HG03432 (cell line): ENCODE results near the gene DDX46.
A peak's percentile ranks its signal among the peaks of the same experiment; 100 is the strongest.
"Not testable (repeated sequence)": the region's sequence is repeated elsewhere in the genome, so short reads cannot be mapped to it uniquely, and the experiment has no call there.

Experiments
- ATAC-seq: cut with Tn5 transposase; IDR thresholded peaks from one replicate; pipeline ENCODE4 v1.9.1; 2021; ENCODE audit warnings: mild to moderate bottlenecking, moderate library complexity; ENCODE audit not compliant: unreplicated experiment

The DDX46 gene

DNA sequence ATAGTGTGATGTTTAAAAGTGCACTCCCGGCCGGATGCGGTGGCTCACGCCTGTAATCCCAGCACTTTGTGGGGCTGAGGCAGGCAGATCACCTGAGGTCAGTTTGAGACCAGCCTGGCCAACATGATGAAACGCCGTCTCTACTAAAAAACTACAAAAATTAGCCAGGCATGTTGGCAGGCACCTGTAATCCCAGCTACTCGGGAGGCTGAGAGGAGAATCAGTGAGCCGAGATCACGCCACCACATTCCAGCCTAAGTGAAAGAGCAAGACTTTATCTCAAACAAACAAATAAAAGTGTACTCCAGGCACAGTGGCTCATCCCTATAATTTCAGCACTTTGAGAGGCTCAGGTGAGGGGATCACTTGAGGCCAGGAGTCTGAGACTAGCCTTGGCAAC is 79.8 kb downstream of the DDX46 start:
- not testable (repeated sequence) for ATAC-seq

DNA sequence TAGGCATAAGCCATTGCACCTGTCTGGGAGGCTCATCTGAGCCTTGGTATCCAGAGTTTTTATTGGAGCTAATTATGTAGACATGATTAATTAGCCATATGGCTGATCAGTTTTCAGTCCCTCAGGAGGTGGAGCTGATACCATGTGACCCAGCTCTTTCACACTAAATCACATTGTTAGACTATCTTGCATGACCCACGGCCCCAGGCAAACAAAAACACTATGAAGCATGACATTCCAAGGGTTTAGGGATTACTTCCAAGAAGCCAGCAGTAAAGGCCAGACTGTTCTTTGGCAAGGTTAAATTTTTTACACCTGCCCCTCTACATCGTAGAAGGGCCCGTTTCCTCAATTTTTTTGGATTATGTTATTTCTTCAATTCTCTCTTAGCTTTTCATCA is 82.2 kb downstream of the DDX46 start:
- ATAC-seq = no peak

DNA sequence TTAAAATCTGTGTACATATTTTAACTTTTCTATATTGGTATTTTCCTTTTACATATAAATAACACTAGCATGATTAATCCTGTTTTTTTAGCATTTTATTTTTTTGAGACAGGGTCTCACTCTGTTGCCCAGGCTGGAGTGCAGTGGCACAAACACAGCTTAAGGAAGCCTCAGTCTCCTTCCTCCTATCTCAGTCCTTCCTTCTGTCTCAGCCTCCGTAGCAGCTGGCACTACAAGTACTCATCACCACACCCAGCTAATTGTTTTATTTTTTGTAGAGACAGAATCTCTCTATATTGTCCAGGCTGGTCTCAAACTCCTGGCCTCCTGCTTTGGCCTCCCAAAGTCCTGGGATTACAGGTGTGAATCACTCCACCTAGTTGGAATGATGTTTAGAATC is 85.7 kb downstream of the DDX46 start:
- no peak for ATAC-seq

DNA sequence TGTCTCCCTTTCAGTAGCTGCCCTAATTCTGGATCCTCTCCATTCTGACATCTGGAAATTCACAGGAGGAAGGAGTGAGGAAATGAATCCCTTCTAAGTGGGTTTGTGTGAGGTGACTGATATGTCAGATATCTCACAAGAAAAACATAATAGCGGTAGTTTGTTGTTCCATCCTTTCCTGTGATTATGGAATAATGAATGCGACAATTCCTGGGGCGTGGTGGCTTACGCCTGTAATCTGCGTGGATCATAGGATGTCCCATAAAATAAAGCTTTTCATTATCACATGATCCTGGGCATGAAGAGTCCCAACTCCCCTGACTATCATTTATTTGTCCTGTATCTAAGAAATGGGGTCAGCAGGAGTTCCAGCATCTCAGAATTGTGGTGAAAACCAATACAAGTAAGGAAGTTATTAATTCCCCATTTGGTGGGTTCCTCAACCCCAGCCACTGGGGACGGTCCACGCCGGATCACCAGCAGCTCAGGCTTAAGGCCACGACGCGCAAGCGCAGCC is 86.8 kb downstream of the DDX46 start:
- no peak for ATAC-seq

DNA sequence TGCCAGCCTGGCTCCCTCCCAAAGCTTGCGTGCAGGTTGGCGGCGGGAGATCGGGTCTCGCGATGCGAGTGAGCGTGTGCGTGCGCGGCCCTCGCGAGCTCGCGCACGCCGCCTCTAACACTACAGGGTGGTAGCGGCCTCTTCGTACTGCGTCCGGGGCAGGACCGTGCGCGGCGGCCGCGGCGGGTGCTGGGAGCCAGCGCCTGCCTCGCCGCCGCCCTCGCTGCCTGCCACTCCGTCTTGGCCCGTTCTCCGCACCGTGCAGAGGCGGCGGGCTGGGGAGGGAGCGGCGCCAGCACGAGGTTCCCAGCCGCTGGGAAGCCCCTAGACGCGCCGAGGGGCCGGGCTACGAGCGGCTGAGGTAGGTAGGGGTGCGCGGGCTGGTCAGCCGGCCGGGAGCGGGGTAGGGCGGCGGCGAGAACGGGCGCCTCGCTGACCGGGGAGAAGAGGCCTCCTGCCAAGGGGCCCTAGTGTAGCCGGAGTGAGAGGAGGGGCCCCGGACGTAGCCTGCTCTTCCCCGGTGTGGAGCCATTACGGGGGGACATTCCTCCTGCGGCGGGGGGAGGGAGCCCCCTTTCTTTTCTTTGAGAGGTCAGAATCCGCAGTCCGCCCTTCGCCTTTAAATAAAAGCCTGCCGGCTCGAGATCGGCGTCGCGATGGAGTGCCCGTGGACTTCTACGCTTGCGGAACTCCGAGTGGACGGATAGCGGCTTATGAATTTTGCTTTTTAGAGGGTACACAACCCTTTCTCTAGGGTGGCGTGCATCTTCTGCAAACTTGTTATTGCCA is 87.5 kb downstream of the DDX46 start, which contains the start of gene C5orf24:
TSS of gene C5orf24 (plus strand) at position 117 of the 789 bp plus-strand sequence. CDS start 8,933 bp downstream, outside the sequence.
- peak; percentile 97 for ATAC-seq

DNA sequence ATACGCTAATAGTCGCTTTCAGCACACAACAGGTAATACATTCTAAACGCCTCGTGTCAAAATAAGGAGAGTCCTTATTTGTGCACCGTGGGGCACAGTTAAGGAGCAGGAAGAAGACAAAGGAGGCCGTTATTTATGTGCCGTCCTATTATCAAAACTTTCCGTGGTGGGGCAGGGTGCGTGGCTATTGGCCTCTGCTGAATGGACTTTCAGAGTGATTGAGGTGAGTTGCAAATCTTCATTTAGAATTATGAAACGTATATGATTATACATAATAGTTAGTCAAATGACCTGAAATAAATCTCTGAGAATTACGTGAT is 88.0 kb downstream of the DDX46 start:
- ATAC-seq = no peak

DNA sequence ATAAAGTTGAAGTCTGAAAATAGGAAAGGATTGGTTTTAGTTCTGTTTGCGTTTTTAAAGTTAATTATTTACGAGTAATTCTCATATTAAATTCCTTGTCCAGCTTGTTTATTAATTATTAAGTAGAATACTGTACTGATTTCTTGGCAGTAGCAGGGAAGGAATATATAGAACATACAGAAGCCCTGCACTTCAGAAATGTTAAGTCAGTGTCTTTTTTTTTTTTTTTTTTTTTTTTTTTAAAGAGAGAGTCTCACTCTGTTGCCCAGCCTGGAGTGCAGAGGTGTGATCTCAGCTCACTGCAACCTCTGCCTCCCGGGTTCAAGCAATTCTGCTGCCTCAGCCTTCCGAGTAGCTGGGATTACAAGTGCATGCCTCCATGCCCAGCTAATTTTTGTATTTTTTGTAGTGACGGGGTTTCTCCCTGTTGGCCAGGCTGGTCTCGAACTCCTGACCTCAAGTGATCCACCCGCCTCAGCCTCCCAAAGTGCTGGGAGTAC is 90.9 kb downstream of the DDX46 start:
- not testable (repeated sequence) for ATAC-seq

DNA sequence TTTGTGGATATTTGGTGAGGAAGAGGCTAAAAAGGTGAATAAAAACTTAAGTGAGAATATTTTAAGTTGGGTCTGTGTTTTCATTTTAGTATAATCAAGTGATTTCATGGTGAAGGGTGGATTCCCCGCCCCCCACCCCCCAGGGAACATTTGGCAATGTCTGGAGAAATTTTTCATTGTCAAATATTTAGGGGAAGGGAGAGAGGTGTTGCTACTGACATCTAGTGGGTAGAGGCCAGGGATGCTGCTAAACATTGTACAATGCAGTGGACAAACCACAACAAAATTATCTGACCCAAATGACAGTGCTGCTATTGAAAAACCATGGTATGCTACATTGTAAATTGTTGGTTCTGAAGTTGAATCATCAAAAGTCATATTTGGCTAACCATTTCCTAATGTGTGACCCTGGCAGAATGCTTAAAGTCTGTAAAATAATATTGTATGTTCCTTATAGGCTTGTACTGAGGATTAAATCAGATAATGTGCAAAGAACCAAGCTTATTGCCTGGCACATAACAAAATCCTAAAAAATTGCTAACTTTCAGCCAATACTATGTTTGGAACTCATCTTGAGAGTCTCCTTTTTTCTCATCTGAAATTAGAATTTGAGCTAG is 92.8 kb downstream of the DDX46 start:
- no peak for ATAC-seq

DNA sequence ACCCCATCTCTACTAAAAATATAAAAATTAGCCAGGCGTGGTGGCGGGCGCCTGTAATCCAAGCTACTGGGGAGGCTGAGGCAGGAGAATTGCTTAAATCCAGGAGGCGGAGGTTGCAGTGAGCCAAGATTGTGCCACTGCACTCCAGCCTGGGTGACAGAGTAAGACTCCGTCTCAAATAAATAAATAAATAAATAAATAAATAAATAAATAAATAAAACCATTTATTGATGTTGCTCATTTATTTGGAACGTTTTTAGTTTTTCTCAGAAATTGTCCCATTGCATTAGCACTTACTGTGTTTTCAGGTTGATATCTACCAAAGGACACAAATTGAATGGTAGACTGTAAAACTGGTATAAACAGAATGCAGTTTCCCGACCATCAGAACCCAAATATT is 97.9 kb downstream of the DDX46 start:
- not testable (repeated sequence) for ATAC-seq

DNA sequence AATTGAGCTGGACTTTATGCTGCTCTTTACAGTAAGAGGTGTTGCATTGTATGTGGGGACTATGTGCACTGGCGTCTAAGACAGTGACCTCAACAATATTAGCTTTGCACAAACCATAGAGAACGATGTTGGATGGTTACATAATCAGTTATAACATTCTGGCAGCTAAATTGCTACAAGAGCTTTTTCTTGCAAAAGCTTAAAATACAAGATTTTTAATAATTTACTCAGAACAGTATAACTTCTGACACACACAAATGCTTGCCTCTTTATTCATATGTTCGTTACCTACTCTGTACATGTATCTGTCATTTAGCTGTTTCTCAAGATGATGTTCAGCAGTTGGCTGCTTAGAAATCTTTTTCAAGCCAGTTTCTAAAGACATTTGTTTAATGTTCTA is 98.8 kb downstream of the DDX46 start:
- no peak for ATAC-seq

DNA sequence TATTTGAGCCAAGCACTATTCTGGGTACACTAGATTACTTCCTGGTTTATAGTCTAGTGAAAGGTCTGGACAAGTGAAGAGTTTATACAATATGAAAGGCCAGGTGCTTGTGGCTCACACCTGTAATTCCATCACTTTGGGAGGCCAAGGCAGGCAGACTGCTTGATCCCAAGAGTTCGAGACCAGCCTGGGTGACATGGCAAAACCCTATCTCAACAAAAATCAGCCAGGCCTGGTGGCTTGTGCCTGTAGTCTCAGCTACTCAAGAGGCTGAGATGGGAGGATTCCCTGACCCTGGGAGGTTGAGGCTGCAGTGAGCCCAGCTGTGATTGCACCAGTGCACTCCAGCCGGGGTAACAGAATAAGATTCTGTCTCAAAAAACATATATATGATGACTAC is 106.1 kb downstream of the DDX46 start:
- ATAC-seq = no peak

DNA sequence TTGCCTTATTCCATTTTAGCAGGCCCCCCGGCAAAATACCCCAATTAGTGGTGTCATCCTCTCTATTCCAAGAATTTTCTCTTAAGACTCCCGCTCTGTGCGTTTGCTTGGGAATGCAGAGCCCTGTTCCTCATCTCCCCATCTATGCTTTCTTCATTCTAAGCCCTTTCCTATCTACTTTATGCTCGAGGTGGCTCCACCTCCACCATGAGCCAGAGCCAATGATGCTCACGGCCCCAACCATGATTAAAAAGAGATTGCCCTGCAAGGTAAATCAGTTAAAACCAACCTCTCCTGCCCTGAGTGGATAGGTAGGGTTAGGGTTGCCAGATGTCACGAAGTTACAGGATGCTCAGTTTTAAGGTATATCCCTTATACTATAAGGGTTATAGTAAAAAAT is 114.9 kb downstream of the DDX46 start:
- no peak for ATAC-seq

DNA sequence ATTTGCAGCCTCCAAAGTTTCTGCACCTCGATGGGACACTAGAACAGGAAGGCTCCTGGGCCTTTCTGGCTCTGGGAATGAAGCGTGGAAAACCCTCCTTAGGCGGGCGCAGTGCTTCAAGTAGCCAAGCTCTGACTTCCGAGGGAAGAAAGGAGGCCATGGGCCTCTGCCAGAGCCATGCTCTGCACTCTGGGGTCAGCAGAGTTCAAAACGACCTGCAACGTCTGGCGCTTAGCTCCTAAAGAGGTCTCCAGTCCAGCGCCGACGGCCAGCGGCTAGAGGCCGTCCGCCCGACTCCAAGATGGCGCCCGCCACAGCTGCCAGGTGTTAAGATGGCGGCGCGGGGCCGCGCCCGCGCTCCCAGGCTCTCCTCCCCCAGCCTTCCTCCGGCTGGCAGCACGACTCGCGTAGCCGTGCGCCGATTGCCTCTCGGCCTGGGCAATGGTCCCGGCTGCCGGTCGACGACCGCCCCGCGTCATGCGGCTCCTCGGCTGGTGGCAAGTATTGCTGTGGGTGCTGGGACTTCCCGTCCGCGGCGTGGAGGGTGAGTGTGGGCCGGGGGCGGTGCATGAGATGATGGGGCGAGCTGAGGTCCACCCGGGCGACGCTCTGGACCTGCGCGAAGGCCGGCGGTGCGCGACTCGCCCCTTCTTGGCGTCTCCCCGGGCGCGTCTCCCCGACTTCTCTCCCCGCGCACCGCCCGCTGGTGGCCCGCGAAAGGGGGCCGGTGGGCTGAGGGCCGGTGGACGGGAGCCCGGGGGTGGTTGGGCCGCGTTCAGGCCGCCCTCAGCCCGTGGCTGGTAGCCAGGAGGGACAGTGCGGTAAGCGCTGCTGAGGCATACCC is 115.6 kb downstream of the DDX46 start, which contains the start of gene TXNDC15:
TSS of gene TXNDC15 (plus strand) at position 385 of the 844 bp plus-strand sequence. CDS start at position 442, 57 bp downstream.
- peak; percentile 90 for ATAC-seq

DNA sequence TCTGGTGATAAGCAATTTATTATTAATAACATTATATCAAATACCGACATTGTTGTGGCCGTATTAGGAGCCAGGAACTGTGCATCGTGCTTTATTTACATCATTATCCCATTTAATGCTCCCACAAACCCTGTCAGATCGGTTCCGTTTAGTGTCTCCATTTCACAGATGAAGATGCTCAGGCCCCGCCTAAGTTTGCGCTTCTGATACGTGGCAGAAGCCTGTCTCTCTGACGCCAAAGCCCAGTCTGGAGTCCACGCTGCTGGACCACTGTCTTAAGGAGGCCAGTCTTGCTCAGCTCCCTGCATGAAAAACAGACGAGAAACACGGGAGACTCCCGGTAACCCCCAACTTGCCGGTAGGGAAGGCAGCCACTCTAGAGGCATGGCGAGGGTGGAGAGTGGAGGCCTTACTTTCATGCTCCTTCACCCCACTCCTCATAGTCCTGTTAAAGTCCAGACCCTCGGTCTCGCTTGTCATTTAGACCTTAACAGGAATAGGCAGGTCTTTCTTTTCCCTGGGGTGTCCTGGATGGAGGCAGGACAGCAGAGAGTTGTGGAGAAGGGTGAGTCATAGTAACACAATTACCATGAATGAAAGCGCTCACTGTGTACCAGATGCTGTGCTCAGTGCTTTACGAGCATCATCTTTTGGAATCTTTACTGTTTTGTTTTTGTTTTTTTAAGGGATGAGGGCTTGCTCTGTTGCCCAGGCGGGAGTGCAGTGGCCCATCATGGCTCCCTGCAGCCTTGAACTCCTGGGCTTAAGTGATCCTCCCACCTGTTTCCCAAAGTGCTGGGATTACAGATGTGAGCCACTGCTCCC is 116.5 kb downstream of the DDX46 start:
- ATAC-seq = peak; percentile 30

DNA sequence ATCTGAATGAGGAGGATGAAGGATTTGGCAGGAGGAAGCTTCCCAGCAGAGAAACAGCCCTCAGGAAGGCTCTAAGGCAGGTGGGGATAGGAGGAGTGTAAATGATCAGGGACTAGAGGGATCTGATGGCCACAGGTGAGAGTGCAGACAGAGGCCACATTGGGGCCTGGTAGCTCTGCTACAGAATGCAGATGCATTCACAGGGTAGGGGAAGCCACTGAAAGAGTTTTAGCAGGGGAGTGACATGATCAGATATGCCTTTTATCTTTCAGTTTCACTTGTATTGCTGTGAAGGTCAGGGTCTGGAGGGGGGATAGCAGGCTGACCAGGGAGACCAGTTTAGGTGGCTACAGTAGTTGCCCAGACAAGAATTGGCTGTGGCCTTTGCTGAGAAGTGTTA is 118.6 kb downstream of the DDX46 start:
- ATAC-seq = peak; percentile 34

DNA sequence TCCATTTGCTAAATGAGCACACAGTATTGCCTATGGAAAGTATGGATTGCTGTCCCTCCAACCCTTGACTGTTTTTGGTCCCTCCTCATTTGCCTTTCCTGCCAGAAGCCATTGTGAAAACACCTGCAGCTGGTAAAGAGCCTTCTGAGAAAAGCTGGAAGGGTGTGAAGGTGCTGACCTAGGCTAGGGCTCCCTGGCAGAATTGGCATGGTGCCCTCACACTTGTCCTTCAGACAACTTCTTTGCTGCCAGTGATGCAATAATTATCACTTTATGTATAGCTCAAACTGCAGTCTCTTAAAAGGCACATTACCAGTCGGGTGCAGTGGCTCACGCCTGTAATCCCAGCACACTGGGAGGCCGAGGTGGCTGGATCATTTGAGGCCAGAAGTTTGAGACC is 119.8 kb downstream of the DDX46 start:
- no peak for ATAC-seq

DNA sequence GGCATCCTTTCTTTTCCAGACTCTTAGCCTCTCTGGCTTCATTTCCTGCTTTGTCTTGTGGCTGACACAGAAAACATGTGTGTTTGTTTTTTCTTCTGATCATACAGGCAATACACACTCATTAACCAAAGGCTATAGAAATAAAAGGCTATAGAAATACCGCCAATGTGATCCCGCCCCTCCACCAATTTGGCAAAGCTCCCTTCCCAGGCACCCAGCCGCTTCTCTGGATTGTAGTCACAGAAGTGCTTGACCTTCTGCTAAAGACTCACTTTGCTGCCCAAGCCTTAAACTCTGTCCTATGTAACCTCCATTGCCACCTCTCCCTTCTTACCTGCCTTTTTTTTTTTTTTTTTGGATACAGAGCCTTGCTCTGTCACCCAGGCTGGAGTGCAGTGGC is 120.9 kb downstream of the DDX46 start:
- no peak for ATAC-seq
